LoVo (cell line): ENCODE results near the gene ZNF581.

Experiments
- DNase-seq: peaks from one replicate; pipeline ENCODE4 v3.0.0-alpha.2; 2016; ENCODE audit warnings: low spot score

ZNF581 gene

DNA sequence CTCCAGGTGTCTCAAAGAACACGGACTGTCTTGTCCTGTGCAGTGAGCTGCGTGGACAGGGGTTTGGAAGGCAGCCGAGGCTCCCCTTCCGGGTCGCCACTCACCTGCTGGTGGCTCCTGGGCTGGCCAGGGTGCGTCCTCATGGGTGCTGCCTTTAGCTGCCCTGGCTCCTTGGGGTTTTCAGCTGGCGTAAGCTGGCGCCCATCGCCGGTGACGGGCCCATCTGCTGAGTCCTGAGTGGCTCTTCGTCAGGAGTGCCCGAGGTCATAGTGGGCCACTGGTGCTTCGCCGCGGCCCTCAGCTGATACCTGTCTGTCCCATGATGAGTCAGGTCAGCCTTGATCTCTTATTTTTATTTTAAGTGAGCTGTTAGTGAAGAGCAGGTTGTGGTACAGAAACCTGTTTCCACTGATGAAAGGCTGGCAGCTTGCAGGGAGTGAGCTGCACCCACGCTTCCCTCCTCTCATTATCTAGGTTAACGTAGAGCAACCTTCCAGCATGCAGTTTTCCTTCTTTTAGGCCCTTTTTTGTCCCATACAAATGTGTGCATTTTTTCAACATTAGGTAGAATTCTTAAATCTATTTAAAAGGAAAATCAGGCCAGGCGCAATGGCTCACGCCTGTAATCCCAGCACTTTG is 50.0 kb downstream of the ZNF581 start:
- no peak for DNase-seq

- no peak for DNase-seq
Measured at GRCh38 chr19:55694241-55694655, 50.8 kb downstream of the ZNF581 start.

DNA sequence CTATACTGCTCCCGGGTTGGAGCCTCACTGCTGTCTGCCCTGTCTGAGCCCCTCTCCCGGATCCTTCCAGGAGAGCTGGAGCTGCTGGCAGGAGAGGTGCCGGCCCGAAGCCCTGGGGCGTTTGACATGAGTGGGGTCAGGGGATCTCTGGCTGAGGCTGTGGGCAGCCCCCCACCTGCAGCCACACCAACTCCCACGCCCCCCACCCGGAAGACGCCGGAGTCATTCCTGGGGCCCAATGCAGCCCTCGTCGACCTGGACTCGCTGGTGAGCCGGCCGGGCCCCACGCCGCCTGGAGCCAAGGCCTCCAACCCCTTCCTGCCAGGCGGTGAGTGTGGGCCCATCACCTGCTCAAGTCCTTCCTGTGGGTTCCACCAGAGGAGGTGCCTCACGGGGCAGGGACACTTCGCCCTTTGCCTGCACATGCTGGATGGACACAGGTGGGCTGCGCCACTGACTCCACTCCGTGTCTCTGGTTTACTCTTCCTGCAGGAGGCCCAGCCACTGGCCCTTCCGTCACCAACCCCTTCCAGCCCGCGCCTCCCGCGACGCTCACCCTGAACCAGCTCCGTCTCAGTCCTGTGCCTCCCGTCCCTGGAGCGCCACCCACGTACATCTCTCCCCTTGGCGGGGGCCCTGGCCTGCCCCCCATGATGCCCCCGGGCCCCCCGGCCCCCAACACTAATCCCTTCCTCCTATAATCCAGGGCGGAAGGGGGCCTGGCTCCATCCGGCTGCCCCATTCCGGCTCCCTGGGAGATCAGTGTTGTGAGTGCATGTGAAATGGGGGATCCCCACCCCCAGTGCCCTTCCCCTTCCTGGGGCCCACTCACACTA is 51.4 kb downstream of the ZNF581 start:
- DNase-seq: no peak
